Measurements from ENCODE around the gene OFD1. TPM values are rescaled to one million over a fixed set of nuclear protein-coding genes. Genes with fewer than 3 reads are reported as not detected.

The OFD1 gene
- total and polyA plus RNA-seq, 2 of the 8 experiments (the other 6 are each of a cell fraction or from before 2014, with no cell fraction given) = 8.0 to 23.4 TPM

GRCh38 chrX:13761606-13762414, 27.3 kb downstream of the OFD1 start:
- H3K56ac ChIP-seq (replicated peaks; ENCODE audit: insufficient read length, low read depth, low read length) = no peak overlapping the region
- no peak overlapping the region for H2AFZ ChIP-seq (ENCODE audit: low read length)
- DNase-seq (ENCODE audit: low read depth in 1 of 2, low spot score in 2 of 2) (no peak), FAIRE-seq (peak; percentile 86)
- peaks cover 0 to 47% (median 12%) of the 10 kb centered on the region in 4 experiments; a peak in 7 of 8 replicates for H3K36me3 ChIP-seq (ENCODE audit: control insufficient read depth in 2 of 4, insufficient read depth in 4 of 4, low read length in 3 of 4)
- peak overlapping the region; percentile 27 for H4K5ac ChIP-seq (ENCODE audit: insufficient read length, low read depth, low read length)
- H3K23ac ChIP-seq (ENCODE audit: insufficient read length) = no peak overlapping the region
- ChIA-PET CTCF (ENCODE audit: partially characterized antibody) (interaction anchor here (0.9 to 2.7 kb wide), 7 partner anchors 10 to 277 kb away, joined by 3 to 7 read pairs (median 3); no protein-coding TSS in a partner anchor), POLR2A (ENCODE audit: partially characterized antibody) (interaction anchor here (0.7 to 2.5 kb wide), 5 partner anchors 24 to 268 kb away, joined by 3 to 10 read pairs (median 5); partner anchors contain the start of genes GEMIN8, OFD1 and TRAPPC2)
- peak overlapping the region; percentile 75; the same call in 1 of the 2 replicates for H3K18ac ChIP-seq (ENCODE audit: extremely low read depth, low read length)
- H2BK15ac ChIP-seq (ENCODE audit: low read length) = no peak overlapping the region
- H3K9ac ChIP-seq (replicated peaks in 1 of 4; ENCODE audit: extremely low read depth in 1 of 4, low read depth in 3 of 4, low read length in 3 of 4) = no peak overlapping the region
- peak overlapping the region; percentile 22 to 38; a peak in 2 of 4 replicates for H3K4me2 ChIP-seq (ENCODE audit: insufficient read depth in 1 of 2, low read depth in 2 of 2, low read length in 2 of 2)
- 22% methylated on average over 6 of the region's 7 CpGs; no CpG with 5 or more reads in 1 of the 2 experiments for WGBS, 2 experiments (ENCODE audit: extremely low coverage in 1 of 2, insufficient coverage in 1 of 2, insufficient read length in 1 of 2, insufficient replicate concordance in 2 of 2, low coverage in 1 of 2, low lambda C conversion rate in 2 of 2, missing lambda C conversion rate in 1 of 2)
- no peaks in the 10 kb centered on the region for H3K79me1 ChIP-seq (ENCODE audit: low read depth, low read length)
- no peaks in the 10 kb centered on the region for H3K27me3 ChIP-seq (replicated peaks in 1 of 4; ENCODE audit: control insufficient read depth in 3 of 4, extremely low read depth in 1 of 4, insufficient read depth in 3 of 4, low read length in 3 of 4)
- H2BK12ac ChIP-seq (ENCODE audit: low read depth, low read length) = no peak overlapping the region
- H4K8ac ChIP-seq (ENCODE audit: extremely low read depth, insufficient read depth, low read length) = no peak overlapping the region
- no peak overlapping the region for H4K91ac ChIP-seq (replicated peaks; ENCODE audit: insufficient read length, low read length)
- no peak overlapping the region for H3K27ac ChIP-seq (ENCODE audit: low read depth, low read length)
- H3K4ac ChIP-seq (replicated peaks; ENCODE audit: insufficient read length, low read depth, low read length) = no peak overlapping the region
- H2BK5ac ChIP-seq (ENCODE audit: low read depth, low read length) = no peak overlapping the region
- no peak overlapping the region for H2AK5ac ChIP-seq (ENCODE audit: low read depth, low read length)
- no peak overlapping the region for H2BK120ac ChIP-seq (replicated peaks; ENCODE audit: low read depth, low read length)
- H3K9me3 ChIP-seq (ENCODE audit: insufficient read depth in 2 of 2, low read depth in 1 of 2, low read length in 1 of 2) = no peaks in the 10 kb centered on the region
- H3K4me3 ChIP-seq (ENCODE audit: extremely low read depth in 1 of 4, insufficient read depth in 2 of 4, low read depth in 3 of 4, low read length in 4 of 4) = peak overlapping the region in 1 of 4 experiments; percentile 33; a peak in 1 of 8 replicates
- no peak overlapping the region for H3K14ac ChIP-seq (ENCODE audit: insufficient read length)
- no peak overlapping the region for H2BK20ac ChIP-seq (ENCODE audit: low read length)
- peaks cover 0 to 16% (median 6%) of the 10 kb centered on the region in 4 experiments; a peak in 4 of 7 replicates for H3K4me1 ChIP-seq (replicated peaks in 1 of 4; ENCODE audit: control insufficient read depth in 3 of 4, insufficient read depth in 4 of 4, low read length in 3 of 4)
- H4K20me1 ChIP-seq (replicated peaks in 1 of 2; ENCODE audit: control insufficient read depth in 1 of 2, insufficient read depth in 2 of 2, low read length in 2 of 2) = no peaks in the 10 kb centered on the region
- H3K23me2 ChIP-seq (ENCODE audit: low read depth, low read length) = no peaks in the 10 kb centered on the region
- no peaks in the 10 kb centered on the region for H3K79me2 ChIP-seq (ENCODE audit: control insufficient read depth in 1 of 2, insufficient read depth in 2 of 2, low read length in 2 of 2)
- TF ChIP-seq EP300 (IDR thresholded peaks at IDR 0.05; ENCODE audit: borderline replicate concordance in 1 of 2, low read depth in 2 of 2, low read length in 2 of 2) = no peak
- no peak for TF ChIP-seq CBX8 (IDR thresholded peaks at IDR 0.05; ENCODE audit: borderline replicate concordance, low read depth, low read length)
- no peak for TF ChIP-seq POLR2AphosphoS5 (IDR thresholded peaks at IDR 0.05; ENCODE audit: low read depth, low read length)
- TF ChIP-seq SIN3A (conservative IDR thresholded peaks at IDR 0.05 in 1 of 2, IDR thresholded peaks at IDR 0.05 in 1 of 2; ENCODE audit: low read depth in 1 of 2, low read length in 2 of 2) = no peak
- TF ChIP-seq YY1 (IDR thresholded peaks at IDR 0.05; ENCODE audit: low read depth, low read length) = no peak
- TF ChIP-seq SP1 (IDR thresholded peaks at IDR 0.05; ENCODE audit: low read depth, low read length) = 0 out of 2 replicates have a peak, but pooled peaks have one; percentile 7

Data from H1 (cell line).